Stimulated activated CD8-positive, alpha-beta memory T cell treated with anti-CD3 and anti-CD28 coated beads, Interleukin-7, amount 100 ng/mL, for 24 hours (primary cell): Measurements from ENCODE around the gene STAT5B.
"Not testable (repeated sequence)": the region's sequence is repeated elsewhere in the genome, so short reads cannot be mapped to it uniquely, and the experiment has no call there.

Experiments
- DNase-seq: peaks from one replicate; pipeline ENCODE4 v3.0.0-alpha.2; 2020; ENCODE audit warnings: low read depth

The STAT5B gene

GRCh38 chr17:42193216-42193968 lies 82.8 kb downstream of the STAT5B start:
- DNase-seq, result no peak

GRCh38 chr17:42192189-42193126 lies 83.7 kb downstream of the STAT5B start:
- DNase-seq, result no peak

DNA sequence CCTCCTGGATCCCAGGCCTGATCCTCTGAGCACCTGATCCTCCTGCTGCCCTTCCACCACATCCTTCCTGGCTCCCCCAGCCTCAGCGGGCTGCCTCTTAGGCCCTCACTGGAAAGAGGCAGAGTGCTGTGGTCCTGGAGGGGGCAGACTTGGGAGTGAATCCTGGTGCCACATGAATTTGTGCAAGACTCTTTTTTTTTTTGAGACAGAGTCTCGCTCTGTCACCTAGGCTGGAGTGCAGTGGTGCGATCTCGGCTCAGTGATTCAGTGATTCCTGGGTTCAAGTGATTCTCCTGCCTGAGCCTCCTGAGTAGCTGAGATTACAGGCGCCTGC lies 84.9 kb downstream of the STAT5B start:
- no peak for DNase-seq

DNA sequence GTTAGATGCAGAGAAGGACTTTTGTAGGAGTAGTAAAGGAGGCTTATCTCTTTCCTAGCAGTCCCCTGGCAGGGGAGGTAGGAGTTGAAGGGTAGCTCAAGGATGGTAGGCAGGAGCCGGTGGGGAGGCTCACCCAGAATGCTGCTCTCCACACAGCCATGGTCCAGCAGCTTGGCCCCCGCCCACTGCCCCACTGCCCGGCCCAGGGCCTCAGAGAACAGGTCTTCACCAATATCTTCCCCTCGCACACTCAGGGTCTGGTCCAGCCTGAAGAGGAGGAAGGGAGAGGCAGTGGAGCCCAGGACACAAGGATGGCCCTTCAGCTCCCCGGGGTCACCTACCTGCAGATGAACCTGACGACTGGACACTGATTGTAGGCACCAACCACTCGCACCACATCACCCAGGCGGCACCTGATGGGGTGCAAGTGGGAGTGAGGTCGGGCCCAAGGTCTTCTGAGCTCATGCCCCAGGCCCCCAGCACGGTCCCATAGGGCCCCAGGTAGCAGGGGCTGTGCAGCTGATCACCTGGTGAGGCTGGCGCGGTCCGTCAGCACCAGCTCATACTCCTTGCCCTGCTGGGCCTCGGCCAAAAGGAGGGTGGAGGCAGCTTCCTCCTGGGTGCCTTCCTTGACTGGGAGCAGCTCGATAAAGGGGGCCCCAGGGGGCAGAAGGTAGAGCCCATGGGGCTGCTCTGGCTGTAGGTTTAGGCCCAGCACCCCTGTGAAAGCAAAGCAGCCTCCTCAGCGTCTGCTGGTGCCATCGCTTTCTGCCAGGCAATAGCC lies 85.5 kb downstream of the STAT5B start:
- DNase-seq, result no peak

GRCh38 chr17:42189651-42189965 lies 86.6 kb downstream of the STAT5B start:
- DNase-seq, result no peak

DNA sequence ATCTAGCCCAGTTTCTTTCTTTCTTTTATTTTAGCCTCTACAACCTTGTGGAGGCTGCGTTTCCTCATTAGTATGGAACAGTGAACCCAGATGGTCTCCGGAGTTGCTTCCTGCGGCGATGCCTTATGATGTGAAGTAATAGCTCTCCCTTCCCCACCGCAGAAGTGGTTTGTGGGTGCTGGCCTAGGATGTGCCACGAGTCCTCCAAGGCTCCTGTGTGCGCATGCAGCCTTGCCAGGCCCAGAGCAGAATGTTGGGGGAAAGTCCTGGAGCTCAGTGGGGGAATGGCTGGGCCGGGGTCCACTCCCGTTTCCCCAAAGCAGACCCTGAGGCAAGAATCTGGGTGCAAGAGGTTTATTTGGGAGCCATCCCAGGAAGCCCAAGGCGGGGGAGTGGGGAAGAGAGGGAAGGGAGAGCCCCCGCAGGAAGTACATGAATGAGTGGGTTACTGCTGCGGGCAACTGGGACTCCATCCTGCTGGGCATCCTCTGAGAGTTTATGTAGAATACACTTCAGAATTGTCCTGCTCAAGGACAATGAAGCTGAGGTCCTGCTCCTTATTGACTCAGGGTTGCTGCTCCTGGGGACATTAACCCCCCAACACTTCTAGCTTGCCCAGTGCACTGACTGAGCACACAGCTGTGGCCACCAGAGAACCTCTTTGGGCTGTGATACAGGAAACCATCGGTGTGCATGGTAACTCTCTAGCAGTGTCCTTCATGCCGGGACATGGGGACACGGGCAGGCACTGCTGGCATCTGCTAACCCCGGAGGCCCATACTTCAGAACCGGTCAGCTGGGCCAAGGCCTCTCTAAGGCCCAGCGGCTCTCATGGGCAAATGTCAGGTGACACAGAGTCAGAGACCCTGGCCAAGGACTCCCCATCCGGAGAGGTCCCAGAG lies 87.2 kb downstream of the STAT5B start:
- no peak for DNase-seq

DNA sequence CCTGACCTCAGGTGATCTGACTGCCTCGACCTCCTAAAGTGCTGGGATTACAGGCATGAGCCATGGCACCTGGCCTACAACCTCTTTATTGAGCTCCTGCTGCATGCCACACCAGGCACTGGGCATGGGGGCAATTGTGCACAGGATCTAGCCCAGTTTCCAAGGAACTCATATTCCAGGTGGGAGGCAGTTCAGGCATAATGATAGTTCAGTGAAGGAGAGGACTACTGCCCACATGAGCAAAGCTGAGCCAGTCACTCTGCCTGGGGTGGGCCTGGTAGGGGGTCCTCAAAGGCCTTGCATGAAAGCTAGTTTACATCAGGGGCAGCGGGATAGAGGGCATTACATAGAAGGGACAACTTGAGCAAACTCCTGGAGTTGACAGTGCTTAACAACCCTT lies 88.4 kb downstream of the STAT5B start:
- no peak for DNase-seq

DNA sequence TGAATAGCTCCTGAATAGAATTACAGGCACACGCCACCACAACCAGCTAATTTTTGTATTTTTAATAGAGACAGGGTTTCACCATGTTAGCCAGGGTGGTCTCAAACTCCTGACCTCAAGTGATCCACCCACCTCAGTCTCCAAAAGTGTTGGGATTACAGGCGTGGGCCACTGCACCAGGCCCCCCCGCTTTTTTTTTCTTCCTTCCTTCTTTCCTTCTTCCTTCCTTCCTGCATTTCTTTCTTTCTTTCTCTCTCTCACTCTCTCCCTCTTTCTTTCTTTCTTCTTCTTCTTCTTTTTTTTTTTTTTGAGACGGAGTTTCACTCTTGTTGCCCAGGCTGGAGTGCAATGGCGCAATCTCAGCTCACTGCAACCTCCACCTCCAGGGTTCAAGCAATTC lies 90.0 kb downstream of the STAT5B start:
- not testable (repeated sequence) for DNase-seq

DNA sequence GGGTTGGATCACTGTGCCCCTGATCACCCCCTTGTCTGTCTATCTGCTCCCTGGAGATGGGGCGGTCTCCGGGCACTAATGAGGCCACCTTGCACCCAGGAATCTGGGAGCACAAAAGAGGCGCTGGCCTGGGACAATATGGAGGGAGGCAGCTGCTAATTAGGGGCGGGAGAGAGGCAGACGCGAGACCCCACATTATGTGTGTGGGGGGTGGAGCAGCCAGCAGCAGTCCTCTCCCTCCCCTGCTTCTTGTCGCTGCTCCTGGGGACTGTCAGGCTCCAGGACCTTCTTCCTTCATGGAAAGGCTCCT lies 90.6 kb downstream of the STAT5B start:
- DNase-seq, result no peak

- no peak for DNase-seq
These were observed 91.2 kb downstream of the STAT5B start, which contains the start of gene HCRT for GRCh38 chr17:42184713-42185620. TSS of gene HCRT (minus strand) at chr17:42185452. CDS start at chr17:42185365, 87 bp downstream.

DNA sequence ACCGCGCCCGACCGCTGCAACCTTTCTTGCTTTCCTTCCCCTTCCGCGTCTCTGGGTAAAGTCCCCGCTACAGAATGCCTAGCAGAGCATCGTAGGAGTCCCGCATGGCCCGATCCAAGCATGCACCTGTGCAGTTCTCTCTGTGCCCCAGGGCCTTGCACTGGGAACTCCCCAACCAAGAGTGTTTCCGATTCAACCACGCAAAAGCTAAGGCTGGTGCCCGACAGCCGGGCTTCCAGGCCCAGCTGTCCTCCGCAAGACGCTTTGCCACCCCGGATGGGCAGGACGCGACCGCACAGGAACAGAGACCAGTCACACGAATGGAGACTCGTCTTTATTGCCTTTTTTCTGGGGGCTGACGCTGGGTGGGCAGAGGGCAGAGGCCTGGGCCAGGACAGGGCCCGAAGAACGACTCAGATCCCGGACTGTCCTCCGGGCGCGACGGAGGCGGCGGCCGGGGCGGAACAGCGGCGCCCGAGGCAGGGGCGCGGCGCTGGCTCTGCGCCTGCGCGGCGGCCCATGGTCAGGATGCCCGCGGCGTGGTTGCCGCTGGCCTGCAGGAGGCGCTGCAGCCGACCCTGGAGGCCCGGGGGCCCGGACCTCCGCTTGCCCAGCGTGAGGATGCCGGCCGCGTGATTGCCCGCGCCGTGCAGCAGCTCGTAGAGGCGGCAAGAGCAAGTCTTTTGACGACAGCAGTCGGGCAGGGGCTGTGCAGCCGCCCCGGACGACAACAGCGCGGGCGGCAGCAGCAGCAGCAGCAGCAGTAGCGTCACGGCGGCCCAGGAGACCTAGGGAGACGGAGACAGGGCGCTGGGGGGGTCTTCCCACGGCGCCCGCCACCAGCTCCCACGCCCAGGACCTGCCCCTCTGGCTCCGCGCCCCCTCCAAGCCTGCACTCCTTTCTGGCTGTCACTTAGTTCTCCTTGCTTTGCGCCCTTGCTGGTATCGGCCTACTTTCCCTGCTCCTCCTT lies 92.2 kb downstream of the STAT5B start:
- DNase-seq, result peak; percentile 40

DNA sequence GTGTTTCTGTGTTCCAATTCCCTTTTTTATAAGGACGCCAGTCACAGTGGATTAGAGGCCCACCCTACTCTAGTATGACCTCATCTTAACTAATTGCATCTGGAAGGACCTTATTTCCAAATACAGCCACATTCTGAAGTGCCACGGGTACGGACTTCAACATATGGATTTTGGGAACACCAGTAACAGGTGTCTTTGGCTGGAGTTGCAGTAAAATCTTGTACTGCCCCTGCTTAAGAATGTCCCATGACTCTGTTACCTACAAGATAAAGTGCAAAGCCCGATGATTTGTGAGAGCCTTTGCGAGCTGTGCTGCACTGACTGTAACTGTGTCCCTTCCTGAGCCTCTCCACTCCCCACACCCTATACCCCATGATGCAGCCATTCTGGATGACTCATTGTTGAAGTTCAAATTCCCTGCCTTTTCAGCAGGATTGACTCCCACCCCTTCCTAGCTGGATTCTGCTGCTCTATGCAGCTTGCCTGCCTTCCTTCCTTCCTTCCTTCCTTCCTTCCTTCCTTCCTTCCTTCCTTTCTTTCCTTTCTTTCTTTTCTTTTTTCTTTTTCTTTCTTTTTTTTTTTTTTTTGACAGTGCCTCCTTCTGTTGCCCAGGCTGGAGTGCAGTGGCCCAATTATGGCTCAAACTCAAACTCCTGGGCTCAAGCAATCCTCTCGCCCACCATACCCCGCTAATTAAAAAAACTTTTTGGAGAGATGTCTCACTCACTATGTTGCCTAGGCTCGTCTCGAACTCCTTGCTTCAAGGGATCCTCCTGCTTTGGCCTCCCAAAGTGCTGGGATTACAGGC lies 93.1 kb downstream of the STAT5B start:
- DNase-seq, result no peak

GRCh38 chr17:42181851-42182207 lies 94.4 kb downstream of the STAT5B start:
- no peak for DNase-seq

- DNase-seq, result peak; percentile 70
These were observed 95.0 kb downstream of the STAT5B start, which contains the start of gene KCNH4 for GRCh38 chr17:42180922-42181850. TSS of gene KCNH4 (minus strand) at chr17:42181142. CDS start at chr17:42180945, 197 bp downstream.

DNA sequence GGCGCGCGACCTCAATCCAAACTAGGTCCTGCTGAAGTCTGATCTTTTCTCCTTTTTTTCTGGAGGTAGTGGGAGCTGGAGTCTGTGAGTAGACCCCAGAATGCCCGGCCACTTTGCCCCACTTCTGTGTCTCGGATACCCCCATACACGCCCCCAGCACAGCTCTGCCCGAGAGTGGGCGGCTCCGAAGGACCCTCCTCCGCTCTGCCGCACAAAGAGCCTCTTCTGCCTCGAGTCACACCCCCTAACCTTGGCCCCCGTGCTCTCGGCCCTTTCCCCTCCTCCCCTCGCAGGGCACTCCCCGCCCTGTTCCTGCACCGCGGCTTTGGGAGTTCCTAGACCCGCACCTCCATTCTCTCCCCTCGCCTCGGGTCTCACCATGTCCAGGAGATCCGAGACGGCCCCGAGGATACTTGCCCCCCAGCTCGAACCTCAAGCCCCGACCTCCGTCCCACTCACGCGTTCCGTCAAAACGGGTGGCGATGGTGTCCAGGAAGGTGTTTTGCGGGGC lies 95.7 kb downstream of the STAT5B start:
- no peak for DNase-seq

GRCh38 chr17:42179911-42180410 lies 96.2 kb downstream of the STAT5B start:
- DNase-seq, result no peak

DNA sequence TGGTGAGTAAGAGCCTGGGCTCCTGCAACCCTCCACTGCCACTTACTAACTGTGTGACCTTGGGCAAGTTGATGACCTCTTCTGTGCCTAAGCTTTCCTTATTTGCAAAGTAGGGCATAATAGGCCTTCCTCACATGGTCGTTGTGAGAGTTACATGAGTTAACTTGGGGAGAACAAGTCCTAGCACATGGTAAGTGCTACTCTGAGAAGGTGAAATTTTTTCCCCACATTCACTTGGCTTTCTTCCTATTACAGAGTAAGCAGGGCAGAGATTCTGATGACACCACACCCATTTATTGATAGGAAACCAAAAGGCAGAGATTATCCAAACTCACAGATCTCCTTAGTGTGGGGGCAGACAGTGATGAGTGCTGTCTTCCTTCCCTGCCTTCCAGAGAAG lies 96.9 kb downstream of the STAT5B start:
- no peak for DNase-seq
